ENCODE data around the gene UGT2A2.

DNA sequence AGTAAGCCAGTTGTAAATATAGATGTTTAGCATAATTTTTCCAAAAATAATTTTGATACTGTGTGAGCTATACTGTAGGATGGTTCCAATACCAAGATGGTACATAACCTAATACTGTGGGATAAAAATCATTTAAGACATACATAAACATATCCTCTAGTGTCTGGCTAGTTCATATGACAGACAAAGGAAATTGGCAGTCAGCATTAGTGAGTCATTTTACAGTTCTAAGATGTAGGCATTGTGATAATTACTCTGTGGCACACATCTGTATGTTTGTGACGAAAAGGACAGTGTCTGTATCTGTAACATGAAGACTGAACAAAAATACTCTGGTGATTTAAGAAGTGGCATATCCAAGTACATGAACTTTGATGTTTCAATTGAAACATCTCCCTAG lies 49.6 kb downstream of the UGT2A2 start:
- TF ChIP-seq, protein P1, sequence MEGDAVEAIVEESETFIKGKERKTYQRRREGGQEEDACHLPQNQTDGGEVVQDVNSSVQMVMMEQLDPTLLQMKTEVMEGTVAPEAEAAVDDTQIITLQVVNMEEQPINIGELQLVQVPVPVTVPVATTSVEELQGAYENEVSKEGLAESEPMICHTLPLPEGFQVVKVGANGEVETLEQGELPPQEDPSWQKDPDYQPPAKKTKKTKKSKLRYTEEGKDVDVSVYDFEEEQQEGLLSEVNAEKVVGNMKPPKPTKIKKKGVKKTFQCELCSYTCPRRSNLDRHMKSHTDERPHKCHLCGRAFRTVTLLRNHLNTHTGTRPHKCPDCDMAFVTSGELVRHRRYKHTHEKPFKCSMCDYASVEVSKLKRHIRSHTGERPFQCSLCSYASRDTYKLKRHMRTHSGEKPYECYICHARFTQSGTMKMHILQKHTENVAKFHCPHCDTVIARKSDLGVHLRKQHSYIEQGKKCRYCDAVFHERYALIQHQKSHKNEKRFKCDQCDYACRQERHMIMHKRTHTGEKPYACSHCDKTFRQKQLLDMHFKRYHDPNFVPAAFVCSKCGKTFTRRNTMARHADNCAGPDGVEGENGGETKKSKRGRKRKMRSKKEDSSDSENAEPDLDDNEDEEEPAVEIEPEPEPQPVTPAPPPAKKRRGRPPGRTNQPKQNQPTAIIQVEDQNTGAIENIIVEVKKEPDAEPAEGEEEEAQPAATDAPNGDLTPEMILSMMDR (IDR thresholded peaks at IDR 0.05): no peak
- TF ChIP-seq EZH2 (IDR thresholded peaks at IDR 0.05) (no peak), EZH2phosphoT487 (IDR thresholded peaks at IDR 0.05) (no peak)
